ENCODE results near the gene ECHDC3.

DNA sequence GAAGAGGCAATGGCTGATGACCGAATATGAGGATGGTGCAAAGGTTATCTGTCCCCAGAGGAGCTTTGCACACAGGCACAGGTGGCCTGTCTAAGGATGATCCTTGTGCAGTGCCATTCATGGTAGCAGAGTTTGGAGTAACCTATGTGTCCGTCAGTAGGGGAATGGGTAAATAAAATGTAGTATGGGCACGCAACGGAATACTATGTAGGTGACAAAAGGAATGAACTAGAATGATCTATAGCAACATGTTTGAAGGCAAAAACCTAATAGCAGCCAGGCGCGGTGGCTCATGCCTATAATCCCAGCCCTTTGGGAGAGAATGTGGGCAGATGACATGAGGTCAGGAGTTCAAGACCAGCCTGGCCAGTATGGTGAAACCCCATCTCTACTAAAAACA is 41.6 kb upstream of the ECHDC3 start:
- TF ChIP-seq POLR2A (IDR thresholded peaks at IDR 0.05): no peak
- TF ChIP-seq CTCF (IDR thresholded peaks at IDR 0.05): no peak
